MG63 (cell line): Measurements from ENCODE around the gene DHRSX. TPM values are rescaled to one million over a fixed set of nuclear protein-coding genes. Genes with fewer than 3 reads are reported as not detected.
"Not testable (repeated sequence)": the region's sequence is repeated elsewhere in the genome, so short reads cannot be mapped to it uniquely, and the experiment has no call there.

ENCODE experiments used
- DNase-seq: peaks from one replicate; pipeline ENCODE4 v3.0.0-alpha.2; 2020
- H3K27me3 ChIP-seq: fragments of 250-450 bp; sonication (Bioruptor Pico); 2 replicates; pipeline ENCODE4 v1.5.1; 2020; ENCODE audit warnings: mild to moderate bottlenecking, moderate library complexity
- H3K36me3 ChIP-seq: fragments of 250-450 bp; sonication (Bioruptor Pico); 2 replicates; pipeline ENCODE4 v1.5.1; 2020; ENCODE audit warnings: mild to moderate bottlenecking, moderate library complexity
- H3K4me3 ChIP-seq: fragments of 250-450 bp; sonication (Bioruptor Pico); 2 replicates; pipeline ENCODE4 v1.5.1; 2020; ENCODE audit warnings: mild to moderate bottlenecking, moderate library complexity
- H3K9me3 ChIP-seq: fragments of 250-450 bp; sonication (Bioruptor Pico); 2 replicates; pipeline ENCODE4 v1.5.1; 2020; ENCODE audit warnings: mild to moderate bottlenecking, moderate library complexity
- total RNA-seq: library from RNA; depleted of rRNA; stranded (reverse); fragments of >200 nt; shearing (Covaris generic); gene quantifications from 2 replicates; pipeline ENCODE4 v1.2.3, GENCODE V29; 2014; ENCODE audit warnings: low replicate concordance

Gene DHRSX
- total RNA-seq, 1 experiment from 2014 or later: 18.6 TPM

- H3K27me3 ChIP-seq: no peaks in the 10 kb centered on the region
- no peaks in the 10 kb centered on the region; the same call in 1 of the 2 replicates for H3K36me3 ChIP-seq
- H3K9me3 ChIP-seq: no peaks in the 10 kb centered on the region
- no peak overlapping the region for H3K4me3 ChIP-seq
- no peak for DNase-seq
Measured at GRCh38 chrX:2457289-2458133, 43.3 kb downstream of the DHRSX start.

- H3K9me3 ChIP-seq, H3K36me3 ChIP-seq, H3K4me3 ChIP-seq, H3K27me3 ChIP-seq, DNase-seq: not testable (repeated sequence)
Measured at GRCh38 chrX:2456091-2456490, 44.7 kb downstream of the DHRSX start.

- not testable (repeated sequence) for H3K9me3 ChIP-seq, H3K27me3 ChIP-seq, H3K36me3 ChIP-seq, H3K4me3 ChIP-seq, DNase-seq
Measured at GRCh38 chrX:2454620-2455019, 46.2 kb downstream of the DHRSX start.

- DNase-seq: no peak
- H3K27me3 ChIP-seq: no peaks in the 10 kb centered on the region
- no peak overlapping the region for H3K4me3 ChIP-seq
- no peaks in the 10 kb centered on the region; the same call in 1 of the 2 replicates for H3K36me3 ChIP-seq
- H3K9me3 ChIP-seq: no peaks in the 10 kb centered on the region
Measured at GRCh38 chrX:2452799-2453198, 48.0 kb downstream of the DHRSX start.

GRCh38 chrX:2452317-2452784 lies 48.4 kb downstream of the DHRSX start:
- peaks cover under 1% of the 10 kb centered on the region; the same call in 1 of the 2 replicates for H3K9me3 ChIP-seq
- peaks cover 1% of the 10 kb centered on the region for H3K36me3 ChIP-seq
- H3K4me3 ChIP-seq: no peak overlapping the region
- no peak for DNase-seq
- H3K27me3 ChIP-seq: no peaks in the 10 kb centered on the region

GRCh38 chrX:2451501-2452316 lies 49.1 kb downstream of the DHRSX start:
- peaks cover 2% of the 10 kb centered on the region; the same call in 1 of the 2 replicates for H3K9me3 ChIP-seq
- H3K4me3 ChIP-seq: no peak overlapping the region
- DNase-seq: no peak
- H3K36me3 ChIP-seq: peaks cover 3% of the 10 kb centered on the region
- no peaks in the 10 kb centered on the region for H3K27me3 ChIP-seq

- H3K4me3 ChIP-seq: no peak overlapping the region
Measured at GRCh38 chrX:2450681-2451080, 50.1 kb downstream of the DHRSX start.

GRCh38 chrX:2449135-2449886 lies 51.5 kb downstream of the DHRSX start:
- H3K27me3 ChIP-seq: no peaks in the 10 kb centered on the region
- peaks cover 3% of the 10 kb centered on the region for H3K36me3 ChIP-seq
- H3K9me3 ChIP-seq: peaks cover 2% of the 10 kb centered on the region; the same call in 1 of the 2 replicates
- DNase-seq: no peak
- no peak overlapping the region for H3K4me3 ChIP-seq

More at GRCh38 chrX:2450681-2451080, 50.1 kb downstream of the DHRSX start:
- Histone ChIP-seq H3K36me3 (peaks cover 3% of the 10 kb centered on the region), H3K27me3 (no peaks in the 10 kb centered on the region), H3K9me3 (peaks cover 2% of the 10 kb centered on the region; the same call in 1 of the 2 replicates)
- no peak for DNase-seq

GRCh38 chrX:2447484-2447883 lies 53.3 kb downstream of the DHRSX start:
- Histone ChIP-seq H3K27me3 (no peaks in the 10 kb centered on the region), H3K4me3 (no peak overlapping the region), H3K36me3 (peaks cover 3% of the 10 kb centered on the region), H3K9me3 (peaks cover 2% of the 10 kb centered on the region; the same call in 1 of the 2 replicates)
- DNase-seq: no peak

GRCh38 chrX:2446815-2447214 lies 54.0 kb downstream of the DHRSX start:
- H3K9me3 ChIP-seq: peaks cover 2% of the 10 kb centered on the region; the same call in 1 of the 2 replicates
- no peak for DNase-seq
- H3K27me3 ChIP-seq: no peaks in the 10 kb centered on the region
- H3K36me3 ChIP-seq: peaks cover 4% of the 10 kb centered on the region
- no peak overlapping the region for H3K4me3 ChIP-seq

GRCh38 chrX:2445662-2446623 lies 54.8 kb downstream of the DHRSX start:
- H3K36me3 ChIP-seq: peaks cover 11% of the 10 kb centered on the region
- no peak overlapping the region for H3K4me3 ChIP-seq
- H3K27me3 ChIP-seq: no peaks in the 10 kb centered on the region
- peaks cover 2% of the 10 kb centered on the region; the same call in 1 of the 2 replicates for H3K9me3 ChIP-seq
- no peak for DNase-seq

- H3K27me3 ChIP-seq: no peaks in the 10 kb centered on the region
- H3K36me3 ChIP-seq: peaks cover 23% of the 10 kb centered on the region
- H3K9me3 ChIP-seq: peaks cover 7% of the 10 kb centered on the region
- DNase-seq: no peak
- no peak overlapping the region for H3K4me3 ChIP-seq
Measured at GRCh38 chrX:2442694-2443093, 58.1 kb downstream of the DHRSX start.

GRCh38 chrX:2441466-2441865 lies 59.3 kb downstream of the DHRSX start:
- peaks cover 5% of the 10 kb centered on the region; the same call in 1 of the 2 replicates for H3K9me3 ChIP-seq
- no peak overlapping the region for H3K4me3 ChIP-seq
- peaks cover 20% of the 10 kb centered on the region for H3K36me3 ChIP-seq
- H3K27me3 ChIP-seq: no peaks in the 10 kb centered on the region
- DNase-seq: no peak

GRCh38 chrX:2439613-2440012 lies 61.2 kb downstream of the DHRSX start:
- H3K9me3 ChIP-seq: peaks cover 5% of the 10 kb centered on the region; the same call in 1 of the 2 replicates
- no peak for DNase-seq
- peaks cover 23% of the 10 kb centered on the region for H3K36me3 ChIP-seq
- no peaks in the 10 kb centered on the region for H3K27me3 ChIP-seq
- H3K4me3 ChIP-seq: no peak overlapping the region

GRCh38 chrX:2435465-2435864 lies 65.3 kb downstream of the DHRSX start:
- no peak for DNase-seq
- Histone ChIP-seq H3K27me3 (no peaks in the 10 kb centered on the region), H3K9me3 (peaks cover 5% of the 10 kb centered on the region; the same call in 1 of the 2 replicates), H3K4me3 (no peak overlapping the region), H3K36me3 (peaks cover 20% of the 10 kb centered on the region)
